Kidney capillary endothelial cell (primary cell): ENCODE results near the gene ZNF490.
"Not testable (repeated sequence)": the region's sequence is repeated elsewhere in the genome, so short reads cannot be mapped to it uniquely, and the experiment has no call there.

ENCODE experiments used
- DNase-seq: peaks from one replicate; pipeline ENCODE4 v3.0.0-alpha.2; 2018; ENCODE audit warnings: low spot score

ZNF490 gene

GRCh38 chr19:12621253-12622024, 10.8 kb upstream of the ZNF490 start:
- DNase-seq: not testable (repeated sequence)

GRCh38 chr19:12617646-12618045, 7.0 kb upstream of the ZNF490 start:
- no peak for DNase-seq

GRCh38 chr19:12611361-12611699, 717 bp upstream of the ZNF490 start:
- peak; percentile 80 for DNase-seq

GRCh38 chr19:12607631-12608030, 3.0 kb downstream of the ZNF490 start:
- no peak for DNase-seq

- DNase-seq: no peak
These were observed 3.8 kb downstream of the ZNF490 start for GRCh38 chr19:12606796-12607195.

- no peak for DNase-seq
These were observed 6.9 kb downstream of the ZNF490 start for GRCh38 chr19:12603714-12604113.

- DNase-seq: no peak
These were observed 13.0 kb downstream of the ZNF490 start for GRCh38 chr19:12597594-12597993.

GRCh38 chr19:12596927-12597548, 13.6 kb downstream of the ZNF490 start:
- no peak for DNase-seq

GRCh38 chr19:12596485-12596884, 14.1 kb downstream of the ZNF490 start:
- no peak for DNase-seq

GRCh38 chr19:12581100-12581499, 29.5 kb downstream of the ZNF490 start:
- DNase-seq: no peak

GRCh38 chr19:12580180-12580694, 30.4 kb downstream of the ZNF490 start:
- no peak for DNase-seq

- no peak for DNase-seq
These were observed 32.0 kb downstream of the ZNF490 start for GRCh38 chr19:12578641-12579040.

- DNase-seq: no peak
These were observed 36.6 kb downstream of the ZNF490 start for GRCh38 chr19:12574036-12574435.

- no peak for DNase-seq
These were observed 42.7 kb downstream of the ZNF490 start for GRCh38 chr19:12567951-12568350.

- not testable (repeated sequence) for DNase-seq
These were observed 44.2 kb downstream of the ZNF490 start for GRCh38 chr19:12566380-12566779.

GRCh38 chr19:12564016-12564664, 46.5 kb downstream of the ZNF490 start:
- DNase-seq: peak; percentile 57

GRCh38 chr19:12555456-12555930, 55.1 kb downstream of the ZNF490 start:
- no peak for DNase-seq

- DNase-seq: peak; percentile 96
These were observed 59.4 kb downstream of the ZNF490 start, which contains the start of gene ZNF564 for GRCh38 chr19:12551060-12551832. ZNF564 (minus strand) TSS chr19:12551482; CDS start chr19:12551332, 150 bp downstream.

GRCh38 chr19:12546903-12547302, 63.7 kb downstream of the ZNF490 start:
- DNase-seq: no peak

- DNase-seq: no peak
These were observed 64.5 kb downstream of the ZNF490 start for GRCh38 chr19:12546068-12546467.

- no peak for DNase-seq
These were observed 65.3 kb downstream of the ZNF490 start for GRCh38 chr19:12545267-12545666.

- peak; percentile 15 for DNase-seq
These were observed 66.2 kb downstream of the ZNF490 start for GRCh38 chr19:12544401-12544876.
